Tracheal epithelial cell (primary cell): Measurements from ENCODE around the gene APOA1. TPM values are rescaled to one million over a fixed set of nuclear protein-coding genes. Genes with fewer than 3 reads are reported as not detected.

Source experiments
- total RNA-seq: library from RNA; depleted of rRNA; stranded (reverse); fragments of >200 nt; gene quantifications from 2 replicates; pipeline ENCODE4 v1.2.1, GENCODE V29; 2014

APOA1 gene
- total RNA-seq, result 0.85 TPM in 1 of 2 replicates, not detected in the other

GRCh38 chr11:116837231-116838091 lies at the start of gene APOA1:
TSS of gene APOA1 (minus strand) at chr11:116837622. CDS start at chr11:116837387, 235 bp downstream.

GRCh38 chr11:116829525-116830183 lies 7.8 kb downstream of the APOA1 start, which contains the start of gene APOC3:
TSS of gene APOC3 (plus strand) at chr11:116829907. CDS start at chr11:116830583, 676 bp downstream.

GRCh38 chr11:116823031-116823843 lies 14.2 kb downstream of the APOA1 start, which contains the start of gene APOA4:
TSS of gene APOA4 (minus strand) at chr11:116823304. CDS start at chr11:116823191, 113 bp downstream.

GRCh38 chr11:116791813-116792143 lies 45.6 kb downstream of the APOA1 start, which contains the start of gene APOA5:
TSS of gene APOA5 (minus strand) at chr11:116791879. CDS start at chr11:116791860, 19 bp downstream.

GRCh38 chr11:116787786-116788486 lies 49.5 kb downstream of the APOA1 start, which contains the start of gene ZPR1:
TSS of gene ZPR1 (minus strand) at chr11:116788023. CDS start at chr11:116787990, 33 bp downstream.

Other genes with a start within 250 kb of the APOA1 start
- 11.3 and 12.0 TPM in 2 replicates for gene BUD13, start 64.6 kb downstream of the APOA1 start, total RNA-seq
- 62.9 and 66.5 TPM in 2 replicates for gene ZPR1, start 49.6 kb downstream of the APOA1 start, total RNA-seq
- not detected in 2 replicates for gene APOA5, start 45.7 kb downstream of the APOA1 start, total RNA-seq
- not detected in 2 replicates for gene APOA4, start 14.3 kb downstream of the APOA1 start, total RNA-seq
- not detected in 2 replicates for gene APOC3, start 7.7 kb downstream of the APOA1 start, total RNA-seq